GM12874 (cell line): ENCODE measurements around the gene TEX53.

Experiments used
- CTCF ChIP-seq: IDR thresholded peaks from 2 replicates; pipeline ENCODE4 v1.5.1; 2011; ENCODE audit warnings: low read depth, mild to moderate bottlenecking, control low read depth, low read length, moderate library complexity; ENCODE audit not compliant: insufficient read depth

Gene TEX53

GRCh38 chr9:114657705-114658104, at the start of gene TEX53:
Gene TEX53, minus strand, starts transcription at chr9:114657805. Its CDS starts 31 bp downstream, at chr9:114657774.
- no peak for TF ChIP-seq CTCF

GRCh38 chr9:114706711-114707110, 49.1 kb upstream of the TEX53 start:
- no peak for TF ChIP-seq CTCF

GRCh38 chr9:114701988-114702387, 44.4 kb upstream of the TEX53 start:
- TF ChIP-seq CTCF, result no peak

- TF ChIP-seq CTCF, result no peak
Observed at GRCh38 chr9:114697951-114698351, 40.3 kb upstream of the TEX53 start.

GRCh38 chr9:114696814-114697544, 39.4 kb upstream of the TEX53 start:
- TF ChIP-seq CTCF, result no peak

GRCh38 chr9:114695948-114696347, 38.3 kb upstream of the TEX53 start:
- TF ChIP-seq CTCF, result no peak

GRCh38 chr9:114694719-114695269, 37.2 kb upstream of the TEX53 start:
- no peak for TF ChIP-seq CTCF
